NT2/D1 (cell line): ENCODE results near the gene TNFAIP8L3.

Source experiments
- YY1 ChIP-seq: IDR thresholded peaks from 2 replicates; pipeline ENCODE4 v1.6.1; 2011; ENCODE audit not compliant: insufficient read length, insufficient read depth
- ZNF274 ChIP-seq: IDR thresholded peaks from 2 replicates; pipeline ENCODE4 v1.6.1; 2011; ENCODE audit warnings: mild to moderate bottlenecking, low read depth, low read length

GRCh38 chr15:51049081-51049480 is 45.6 kb downstream of the TNFAIP8L3 start:
- TF ChIP-seq ZNF274 (no peak), YY1 (no peak)
